Measurements from ENCODE around the gene DYRK3. TPM values are rescaled to one million over a fixed set of nuclear protein-coding genes. Genes with fewer than 3 reads are reported as not detected.

DYRK3 gene
- total and polyA plus RNA-seq, 2 of the 8 experiments (the other 6 are each of a cell fraction or from before 2014, with no cell fraction given) = 2.1 to 8.5 TPM

DNA sequence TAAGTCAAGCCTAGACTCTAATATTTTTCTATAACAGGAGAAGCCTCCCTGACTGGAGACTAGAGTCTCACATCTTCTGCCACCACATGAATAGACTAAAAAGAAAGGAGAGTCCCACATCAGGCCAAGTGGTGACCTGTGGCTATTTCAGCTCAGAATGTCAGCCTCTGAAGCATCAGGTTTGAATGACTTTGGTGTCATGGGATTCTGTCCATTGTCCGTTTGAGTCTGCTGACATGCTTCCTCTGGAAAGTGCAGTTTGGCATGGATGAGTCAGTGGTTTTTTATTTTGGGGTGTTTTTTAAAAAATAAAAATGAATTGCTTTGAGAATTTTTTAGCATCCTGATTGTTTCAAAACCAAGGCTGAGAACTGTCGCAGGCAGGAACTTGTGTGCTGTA is 19.5 kb downstream of the DYRK3 start (continued):
- TF ChIP-seq EZH2 (IDR thresholded peaks at IDR 0.05; ENCODE audit: low read depth, low read length, severe bottlenecking) = no peak

Data from H1 (cell line).